HG03135 (cell line): Measurements from ENCODE around the gene SUGP2.

Experiments
- ATAC-seq: cut with Tn5 transposase; IDR thresholded peaks from one replicate; pipeline ENCODE4 v1.9.1; 2021; ENCODE audit warnings: mild to moderate bottlenecking, moderate library complexity; ENCODE audit not compliant: unreplicated experiment

Gene SUGP2

GRCh38 chr19:18993115-18993514 lies 40.2 kb downstream of the SUGP2 start:
- ATAC-seq: no peak

GRCh38 chr19:18992696-18993095 lies 40.6 kb downstream of the SUGP2 start:
- ATAC-seq: no peak

- ATAC-seq: no peak
These were observed 41.8 kb downstream of the SUGP2 start for GRCh38 chr19:18991468-18991867.

- ATAC-seq: no peak
These were observed 42.3 kb downstream of the SUGP2 start for GRCh38 chr19:18991006-18991405.

- no peak for ATAC-seq
These were observed 43.1 kb downstream of the SUGP2 start for GRCh38 chr19:18990128-18990708.

GRCh38 chr19:18989316-18989715 lies 44.0 kb downstream of the SUGP2 start:
- ATAC-seq: no peak

GRCh38 chr19:18987456-18987855 lies 45.9 kb downstream of the SUGP2 start:
- no peak for ATAC-seq

- no peak for ATAC-seq
These were observed 48.1 kb downstream of the SUGP2 start for GRCh38 chr19:18985257-18985656.

GRCh38 chr19:18984251-18984650 lies 49.1 kb downstream of the SUGP2 start:
- ATAC-seq: no peak

GRCh38 chr19:18982669-18983068 lies 50.6 kb downstream of the SUGP2 start:
- ATAC-seq: no peak

- ATAC-seq: no peak
These were observed 52.8 kb downstream of the SUGP2 start for GRCh38 chr19:18980432-18981020.

- no peak for ATAC-seq
These were observed 54.7 kb downstream of the SUGP2 start for GRCh38 chr19:18978616-18979015.

GRCh38 chr19:18975869-18976268 lies 57.4 kb downstream of the SUGP2 start:
- ATAC-seq: no peak

GRCh38 chr19:18975011-18975410 lies 58.3 kb downstream of the SUGP2 start:
- ATAC-seq: no peak

GRCh38 chr19:18972851-18973250 lies 60.5 kb downstream of the SUGP2 start:
- no peak for ATAC-seq

- no peak for ATAC-seq
These were observed 61.0 kb downstream of the SUGP2 start for GRCh38 chr19:18972301-18972811.

- ATAC-seq: no peak
These were observed 63.2 kb downstream of the SUGP2 start for GRCh38 chr19:18969931-18970659.

- ATAC-seq: no peak
These were observed 65.8 kb downstream of the SUGP2 start for GRCh38 chr19:18967358-18968146.

- ATAC-seq: no peak
These were observed 67.0 kb downstream of the SUGP2 start for GRCh38 chr19:18966307-18966706.

- ATAC-seq: no peak
These were observed 69.2 kb downstream of the SUGP2 start for GRCh38 chr19:18964121-18964520.
